Measurements from ENCODE around the gene TBCK. TPM values are rescaled to one million over a fixed set of nuclear protein-coding genes. Genes with fewer than 3 reads are reported as not detected.

The TBCK gene
- polyA plus RNA-seq, 1 experiment, result 48.4 TPM

DNA sequence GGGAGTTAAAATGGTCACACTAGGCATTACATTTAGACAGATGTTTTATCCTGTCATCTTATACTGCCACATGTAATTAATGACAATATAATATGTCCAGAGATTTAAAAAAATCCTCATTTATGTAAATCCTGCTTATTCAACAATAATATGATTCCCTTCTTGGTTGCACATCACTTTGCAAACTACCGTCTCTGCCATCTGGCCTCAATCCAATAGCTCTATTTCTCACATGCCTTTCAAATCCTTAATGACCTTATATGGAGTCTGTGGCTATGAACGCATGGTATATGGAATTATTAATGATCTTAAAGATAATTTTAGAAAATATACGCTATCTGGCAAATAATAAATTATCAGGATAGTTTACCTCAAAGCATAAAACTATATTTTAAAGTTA is 276.2 kb downstream of the TBCK start:
- H3K4me3 ChIP-seq (ENCODE audit: low read depth, low read length), result no peak overlapping the region
- ChIA-PET CTCF (no interaction called here), POLR2A (no interaction called here)
- no peak for DNase-seq (ENCODE audit: low read depth, low spot score)
- H3K9me3 ChIP-seq (ENCODE audit: control insufficient read depth, insufficient read depth, low read length), result no peaks in the 10 kb centered on the region
- H3K27ac ChIP-seq (ENCODE audit: low read depth, low read length), result no peak overlapping the region
- no peaks in the 10 kb centered on the region for H3K27me3 ChIP-seq (ENCODE audit: control insufficient read depth, insufficient read depth, low read length)
- TF ChIP-seq, protein P1, sequence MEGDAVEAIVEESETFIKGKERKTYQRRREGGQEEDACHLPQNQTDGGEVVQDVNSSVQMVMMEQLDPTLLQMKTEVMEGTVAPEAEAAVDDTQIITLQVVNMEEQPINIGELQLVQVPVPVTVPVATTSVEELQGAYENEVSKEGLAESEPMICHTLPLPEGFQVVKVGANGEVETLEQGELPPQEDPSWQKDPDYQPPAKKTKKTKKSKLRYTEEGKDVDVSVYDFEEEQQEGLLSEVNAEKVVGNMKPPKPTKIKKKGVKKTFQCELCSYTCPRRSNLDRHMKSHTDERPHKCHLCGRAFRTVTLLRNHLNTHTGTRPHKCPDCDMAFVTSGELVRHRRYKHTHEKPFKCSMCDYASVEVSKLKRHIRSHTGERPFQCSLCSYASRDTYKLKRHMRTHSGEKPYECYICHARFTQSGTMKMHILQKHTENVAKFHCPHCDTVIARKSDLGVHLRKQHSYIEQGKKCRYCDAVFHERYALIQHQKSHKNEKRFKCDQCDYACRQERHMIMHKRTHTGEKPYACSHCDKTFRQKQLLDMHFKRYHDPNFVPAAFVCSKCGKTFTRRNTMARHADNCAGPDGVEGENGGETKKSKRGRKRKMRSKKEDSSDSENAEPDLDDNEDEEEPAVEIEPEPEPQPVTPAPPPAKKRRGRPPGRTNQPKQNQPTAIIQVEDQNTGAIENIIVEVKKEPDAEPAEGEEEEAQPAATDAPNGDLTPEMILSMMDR (IDR thresholded peaks at IDR 0.05; ENCODE audit: low read depth, low read length), result no peak

DNA sequence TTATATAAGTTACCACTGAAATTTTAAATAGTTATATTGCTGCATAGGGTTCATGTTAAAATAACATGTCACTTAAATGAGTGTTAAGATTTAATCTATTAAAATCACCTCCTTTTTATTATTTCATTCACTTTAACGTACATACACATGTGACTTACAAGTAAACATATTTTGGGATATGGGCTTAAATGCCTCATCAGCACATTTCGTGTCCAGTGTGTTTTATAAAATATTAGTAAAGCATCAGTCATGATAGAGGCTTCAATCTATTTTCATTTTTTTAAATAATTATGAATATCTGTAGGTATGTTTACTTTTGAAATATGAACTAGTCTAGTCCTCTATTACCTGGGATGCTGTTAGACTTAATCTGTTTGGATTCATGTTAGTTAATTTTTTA is 277.1 kb downstream of the TBCK start:
- Histone ChIP-seq H3K27me3 (ENCODE audit: control insufficient read depth, insufficient read depth, low read length) (no peaks in the 10 kb centered on the region), H3K9me3 (ENCODE audit: control insufficient read depth, insufficient read depth, low read length) (no peaks in the 10 kb centered on the region), H3K4me3 (ENCODE audit: low read depth, low read length) (no peak overlapping the region), H3K27ac (ENCODE audit: low read depth, low read length) (no peak overlapping the region)
- TF ChIP-seq, protein P1 (IDR thresholded peaks at IDR 0.05; ENCODE audit: low read depth, low read length), result no peak
- DNase-seq (ENCODE audit: low read depth, low spot score), result no peak
- POLR2A ChIA-PET, result no interaction called here
- CTCF ChIA-PET, result no interaction called here

DNA sequence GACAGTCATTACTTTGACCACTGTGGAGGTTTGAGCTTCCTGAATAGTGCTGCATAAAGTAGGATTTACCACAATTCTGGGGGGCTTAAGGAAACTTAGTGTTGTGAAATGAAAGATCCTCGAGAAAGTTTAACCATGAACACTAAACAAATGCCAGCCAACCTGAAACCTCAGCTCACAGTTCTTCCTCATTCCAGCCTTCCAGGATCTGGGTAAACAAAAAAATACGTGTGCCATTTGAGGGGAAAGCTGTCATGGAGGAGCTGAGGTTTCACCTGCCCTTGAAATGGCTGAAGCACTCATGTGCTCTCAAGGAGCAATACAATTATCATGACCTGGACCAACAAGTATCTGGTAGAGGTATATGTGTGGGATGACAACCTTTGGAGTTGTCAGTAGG is 278.0 kb downstream of the TBCK start:
- TF ChIP-seq, protein P1 (IDR thresholded peaks at IDR 0.05; ENCODE audit: low read depth, low read length), result no peak
- no peak for DNase-seq (ENCODE audit: low read depth, low spot score)
- Histone ChIP-seq H3K27me3 (ENCODE audit: control insufficient read depth, insufficient read depth, low read length) (no peaks in the 10 kb centered on the region), H3K27ac (ENCODE audit: low read depth, low read length) (no peak overlapping the region), H3K4me3 (ENCODE audit: low read depth, low read length) (no peak overlapping the region), H3K9me3 (ENCODE audit: control insufficient read depth, insufficient read depth, low read length) (no peaks in the 10 kb centered on the region)
- CTCF ChIA-PET, result no interaction called here
- POLR2A ChIA-PET, result no interaction called here

DNA sequence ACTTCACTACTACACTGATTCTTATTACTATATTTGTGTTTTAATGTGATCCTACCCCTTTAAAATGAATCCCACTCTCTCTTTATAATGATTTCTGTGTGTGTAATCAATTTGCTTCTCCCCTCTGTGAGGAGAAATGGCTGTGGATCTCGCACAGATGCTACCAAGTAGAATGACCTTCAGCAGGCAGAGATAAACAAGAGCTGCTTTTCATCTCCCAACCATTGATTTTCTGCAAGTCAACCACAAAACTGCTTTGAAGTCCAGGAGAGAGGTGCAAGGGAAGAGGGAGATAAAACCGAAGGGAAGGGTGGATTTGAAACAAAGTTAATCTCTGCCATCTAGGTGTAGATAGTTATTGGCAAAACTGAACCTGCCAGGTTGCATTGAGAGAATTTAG is 279.2 kb downstream of the TBCK start:
- Histone ChIP-seq H3K27ac (ENCODE audit: low read depth, low read length) (no peak overlapping the region), H3K9me3 (ENCODE audit: control insufficient read depth, insufficient read depth, low read length) (no peaks in the 10 kb centered on the region), H3K4me3 (ENCODE audit: low read depth, low read length) (no peak overlapping the region), H3K27me3 (ENCODE audit: control insufficient read depth, insufficient read depth, low read length) (no peaks in the 10 kb centered on the region)
- CTCF ChIA-PET, result no interaction called here
- DNase-seq (ENCODE audit: low read depth, low spot score), result no peak
- POLR2A ChIA-PET, result no interaction called here
- TF ChIP-seq, protein P1 (IDR thresholded peaks at IDR 0.05; ENCODE audit: low read depth, low read length), result no peak

DNA sequence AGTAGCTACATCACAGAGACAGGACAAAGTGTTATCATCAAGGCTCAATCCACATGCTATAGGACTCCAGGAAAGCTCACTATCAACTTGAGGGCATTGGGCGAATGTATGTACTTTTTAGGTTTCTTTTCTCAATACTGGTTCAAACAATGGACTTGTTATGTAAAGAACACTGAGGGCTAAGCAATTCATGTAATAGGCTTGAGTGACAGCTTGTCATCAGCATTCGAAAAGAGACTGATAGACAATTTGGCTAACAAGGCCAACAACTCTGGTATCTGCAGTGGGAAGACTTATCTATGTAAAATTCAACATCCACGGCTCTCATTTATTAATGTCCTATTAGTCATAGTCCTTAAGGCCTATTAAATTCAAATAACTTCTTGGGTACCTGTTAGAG is 279.7 kb downstream of the TBCK start:
- CTCF ChIA-PET, result interaction anchor here (0.5 kb wide), 1 partner anchor 9 kb away, joined by 3 read pairs; no protein-coding TSS in a partner anchor

More for the DNA sequence above, 279.7 kb downstream of the TBCK start:
- Histone ChIP-seq H3K27me3 (ENCODE audit: control insufficient read depth, insufficient read depth, low read length) (no peaks in the 10 kb centered on the region), H3K4me3 (ENCODE audit: low read depth, low read length) (no peak overlapping the region), H3K9me3 (ENCODE audit: control insufficient read depth, insufficient read depth, low read length) (no peaks in the 10 kb centered on the region), H3K27ac (ENCODE audit: low read depth, low read length) (no peak overlapping the region)
- TF ChIP-seq, protein P1 (IDR thresholded peaks at IDR 0.05; ENCODE audit: low read depth, low read length), result no peak
- POLR2A ChIA-PET, result no interaction called here
- DNase-seq (ENCODE audit: low read depth, low spot score), result no peak
